Neural cell (in vitro differentiated cells): ENCODE measurements around the gene SLC44A4. TPM values are rescaled to one million over a fixed set of nuclear protein-coding genes. Genes with fewer than 3 reads are reported as not detected.

Experiments used
- H2AFZ ChIP-seq: fragments of 200-600, 300-800 bp; sonication (generic), shearing (Covaris generic); 2 replicates; pipeline ENCODE4 v1.6.0; 2014; ENCODE audit warnings: low read depth, mild to moderate bottlenecking, antibody characterized with exemption, low read length, moderate library complexity
- H3F3A ChIP-seq: fragments of 200-600 bp; shearing (Covaris generic); 2 replicates; pipeline ENCODE4 v1.6.1; 2016; ENCODE audit warnings: mild to moderate bottlenecking, moderate library complexity, mixed read lengths, antibody characterized with exemption, low read length; ENCODE audit not compliant: insufficient read depth, poor library complexity, severe bottlenecking
- H3K27ac ChIP-seq: fragments of 200-600, 300-800 bp; sonication (generic), shearing (Covaris generic); 2 replicates; pipeline ENCODE4 v1.5.1; 2014; ENCODE audit warnings: mild to moderate bottlenecking, low read length, moderate library complexity
- H3K27me3 ChIP-seq: fragments of 300-800, 200-600 bp; sonication (generic), shearing (Covaris generic); 2 replicates; pipeline ENCODE4 v1.6.0; 2014; ENCODE audit warnings: mild to moderate bottlenecking, low read depth, low read length, moderate library complexity; ENCODE audit not compliant: insufficient read depth
- H3K36me3 ChIP-seq: fragments of 300-800, 200-600 bp; sonication (generic), shearing (Covaris generic); 2 replicates; pipeline ENCODE4 v1.5.1; 2014; ENCODE audit warnings: mild to moderate bottlenecking, antibody characterized with exemption, low read length, moderate library complexity; ENCODE audit not compliant: insufficient read depth
- H3K4me2 ChIP-seq: fragments of 300-800, 200-600 bp; sonication (generic), shearing (Covaris generic); 2 replicates; pipeline ENCODE4 v1.6.0; 2014; ENCODE audit warnings: mild to moderate bottlenecking, low read length
- H3K4me3 ChIP-seq: fragments of 300-800, 200-600 bp; sonication (generic), shearing (Covaris generic); 2 replicates; pipeline ENCODE4 v1.5.1; 2014; ENCODE audit warnings: mild to moderate bottlenecking, low read length, moderate library complexity
- H3K79me2 ChIP-seq: fragments of 200-600 bp; shearing (Covaris generic); replicated peaks from 2 replicates; pipeline ENCODE4 v1.6.0; 2014; ENCODE audit warnings: mild to moderate bottlenecking, low read length, moderate library complexity; ENCODE audit not compliant: insufficient read depth
- H3K9ac ChIP-seq: fragments of 300-800, 200-600 bp; sonication (generic), shearing (Covaris generic); 2 replicates; pipeline ENCODE4 v1.6.1; 2016; ENCODE audit warnings: mild to moderate bottlenecking, low read length, mixed read lengths
- H3K9me2 ChIP-seq: fragments of 200-600 bp; shearing (Covaris generic); 2 replicates; pipeline ENCODE4 v1.6.1; 2016; ENCODE audit warnings: mild to moderate bottlenecking, low read length, mixed read lengths; ENCODE audit not compliant: insufficient read depth
- H3K9me3 ChIP-seq: fragments of 200-600, 300-800 bp; sonication (generic), shearing (Covaris generic); 2 replicates; pipeline ENCODE4 v1.6.1; 2016; ENCODE audit warnings: mild to moderate bottlenecking, mixed run types, low read length, moderate library complexity, mixed read lengths
- H4K20me1 ChIP-seq: fragments of 200-600 bp; shearing (Covaris generic); 2 replicates; pipeline ENCODE4 v1.6.1; 2016; ENCODE audit warnings: mild to moderate bottlenecking, mixed run types; ENCODE audit not compliant: insufficient read depth
- EP300 ChIP-seq: fragments of 450-650 bp; conservative IDR thresholded peaks from 2 replicates; pipeline ENCODE4 v1.6.1; 2014; ENCODE audit warnings: antibody characterized with exemption, mild to moderate bottlenecking, moderate library complexity; ENCODE audit not compliant: poor library complexity, severe bottlenecking
- EZH2 ChIP-seq: fragments of 200-600, 300-800 bp; shearing (Covaris generic), sonication (generic); IDR thresholded peaks from 2 replicates; pipeline ENCODE4 v1.6.1; 2014; ENCODE audit warnings: antibody characterized with exemption, low read length, borderline replicate concordance, mild to moderate bottlenecking; ENCODE audit not compliant: insufficient read depth, poor library complexity, severe bottlenecking
- MXI1 ChIP-seq: fragments of 450-650 bp; conservative IDR thresholded peaks from 2 replicates; pipeline ENCODE4 v1.6.1; 2014; ENCODE audit warnings: antibody characterized with exemption, mild to moderate bottlenecking; ENCODE audit not compliant: poor library complexity, severe bottlenecking
- POLR2AphosphoS5 ChIP-seq: IDR thresholded peaks from 2 replicates; pipeline ENCODE4 v1.6.1; 2012
- RAD21 ChIP-seq: fragments of 450-650 bp; conservative IDR thresholded peaks from 2 replicates; pipeline ENCODE4 v1.6.1; 2014; ENCODE audit warnings: antibody characterized with exemption, mild to moderate bottlenecking, moderate library complexity
- SMC3 ChIP-seq: fragments of 450-650 bp; conservative IDR thresholded peaks from 2 replicates; pipeline ENCODE4 v1.6.1; 2014; ENCODE audit warnings: antibody characterized with exemption, mild to moderate bottlenecking, moderate library complexity; ENCODE audit not compliant: poor library complexity
- TAF1 ChIP-seq: IDR thresholded peaks from 2 replicates; pipeline ENCODE4 v1.6.1; 2012; ENCODE audit warnings: low read depth
- polyA plus RNA-seq: library from polyadenylated mRNA; depleted of rRNA; stranded (reverse); fragments of >200 nt; gene quantifications from 2 replicates; pipeline ENCODE4 v1.2.3, GENCODE V29; 2014
- TF ChIP-seq, protein P1 (sequence below): IDR thresholded peaks from 2 replicates; pipeline ENCODE4 v1.6.1; 2012; ENCODE audit warnings: borderline replicate concordance
- TF ChIP-seq, protein P2 (sequence below): fragments of 450-650 bp; IDR thresholded peaks from 2 replicates; pipeline ENCODE4 v1.5.1; 2014; ENCODE audit warnings: antibody characterized with exemption, mild to moderate bottlenecking, moderate library complexity; ENCODE audit not compliant: poor library complexity, severe bottlenecking

SLC44A4 gene
- polyA plus RNA-seq, 1 donor from 2014 or later, result 0.09 TPM

DNA sequence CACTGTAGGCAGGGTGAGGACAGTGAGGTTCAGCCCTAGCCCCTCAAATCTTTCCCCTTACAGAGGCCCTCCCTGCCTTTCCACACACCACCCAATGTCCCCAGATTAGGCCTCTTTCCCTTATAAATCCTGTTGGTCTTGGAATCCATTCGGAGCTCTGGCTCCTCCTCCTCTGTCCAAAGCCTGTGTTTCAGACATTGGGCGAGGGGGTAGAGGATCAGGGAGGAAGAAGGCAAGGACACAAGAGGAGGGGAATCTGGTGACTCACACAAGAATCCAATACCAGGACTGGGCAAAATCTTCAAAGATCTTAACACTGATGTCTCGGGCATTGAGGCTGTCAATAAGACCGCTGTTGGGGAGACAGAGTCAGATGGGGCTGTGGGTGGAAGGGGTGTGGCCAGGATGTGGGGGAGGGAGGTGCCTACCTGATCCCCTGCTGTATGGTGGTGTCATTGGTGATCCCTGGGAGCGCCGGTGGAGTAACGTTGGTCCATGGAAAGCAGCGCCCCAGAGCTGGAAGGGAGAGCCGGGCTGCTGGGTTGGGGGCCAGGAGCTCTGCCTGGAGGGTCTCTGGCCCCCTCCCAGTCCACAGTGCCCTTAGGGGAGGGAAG, 7.6 kb downstream of the SLC44A4 start:
- Histone ChIP-seq H3K9ac (no peak overlapping the region), H3K4me2 (no peak overlapping the region), H3K4me3 (no peak overlapping the region), H3K9me2 (no peaks in the 10 kb centered on the region), H2AFZ (no peak overlapping the region), H3K27me3 (no peaks in the 10 kb centered on the region), H4K20me1 (no peaks in the 10 kb centered on the region), H3K79me2 (no peaks in the 10 kb centered on the region), H3K9me3 (no peaks in the 10 kb centered on the region), H3F3A (no peaks in the 10 kb centered on the region), H3K36me3 (no peaks in the 10 kb centered on the region), H3K27ac (no peak overlapping the region)
- TF ChIP-seq POLR2AphosphoS5, result no peak
- TF ChIP-seq EP300, result no peak
- no peak for TF ChIP-seq TAF1
- no peak for TF ChIP-seq RAD21
- no peak for TF ChIP-seq EZH2
- no peak for TF ChIP-seq MXI1

DNA sequence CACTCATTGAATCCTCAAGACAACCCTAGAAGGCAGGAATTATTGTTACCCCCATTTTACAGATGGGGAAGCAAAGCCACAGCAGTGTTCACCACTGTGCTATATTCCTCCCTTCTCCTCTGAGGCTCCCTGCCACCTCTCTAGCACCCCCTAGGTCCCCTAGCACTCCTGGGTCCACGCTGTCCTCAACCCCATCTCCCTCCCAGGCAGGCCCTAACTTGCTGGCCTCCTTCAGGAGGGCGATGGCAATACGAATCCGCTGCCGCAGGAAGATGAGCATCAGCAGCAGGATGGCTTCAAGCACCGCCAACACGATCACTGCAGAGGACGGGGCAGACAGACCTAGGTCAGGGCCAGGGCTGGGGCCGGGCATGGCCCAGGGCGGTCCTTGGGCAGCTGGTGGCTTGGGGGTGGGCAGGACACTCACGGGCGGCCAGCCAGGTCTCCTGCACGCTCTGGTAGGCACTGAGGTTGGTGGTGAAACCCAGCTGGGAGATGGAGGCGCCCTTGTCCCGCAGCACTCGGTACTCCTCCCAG, 8.3 kb downstream of the SLC44A4 start:
- TF ChIP-seq SMC3 (no peak), POLR2AphosphoS5 (no peak), TAF1 (no peak), EZH2 (no peak), EP300 (no peak), RAD21 (no peak), MXI1 (no peak)
- TF ChIP-seq, protein P1, sequence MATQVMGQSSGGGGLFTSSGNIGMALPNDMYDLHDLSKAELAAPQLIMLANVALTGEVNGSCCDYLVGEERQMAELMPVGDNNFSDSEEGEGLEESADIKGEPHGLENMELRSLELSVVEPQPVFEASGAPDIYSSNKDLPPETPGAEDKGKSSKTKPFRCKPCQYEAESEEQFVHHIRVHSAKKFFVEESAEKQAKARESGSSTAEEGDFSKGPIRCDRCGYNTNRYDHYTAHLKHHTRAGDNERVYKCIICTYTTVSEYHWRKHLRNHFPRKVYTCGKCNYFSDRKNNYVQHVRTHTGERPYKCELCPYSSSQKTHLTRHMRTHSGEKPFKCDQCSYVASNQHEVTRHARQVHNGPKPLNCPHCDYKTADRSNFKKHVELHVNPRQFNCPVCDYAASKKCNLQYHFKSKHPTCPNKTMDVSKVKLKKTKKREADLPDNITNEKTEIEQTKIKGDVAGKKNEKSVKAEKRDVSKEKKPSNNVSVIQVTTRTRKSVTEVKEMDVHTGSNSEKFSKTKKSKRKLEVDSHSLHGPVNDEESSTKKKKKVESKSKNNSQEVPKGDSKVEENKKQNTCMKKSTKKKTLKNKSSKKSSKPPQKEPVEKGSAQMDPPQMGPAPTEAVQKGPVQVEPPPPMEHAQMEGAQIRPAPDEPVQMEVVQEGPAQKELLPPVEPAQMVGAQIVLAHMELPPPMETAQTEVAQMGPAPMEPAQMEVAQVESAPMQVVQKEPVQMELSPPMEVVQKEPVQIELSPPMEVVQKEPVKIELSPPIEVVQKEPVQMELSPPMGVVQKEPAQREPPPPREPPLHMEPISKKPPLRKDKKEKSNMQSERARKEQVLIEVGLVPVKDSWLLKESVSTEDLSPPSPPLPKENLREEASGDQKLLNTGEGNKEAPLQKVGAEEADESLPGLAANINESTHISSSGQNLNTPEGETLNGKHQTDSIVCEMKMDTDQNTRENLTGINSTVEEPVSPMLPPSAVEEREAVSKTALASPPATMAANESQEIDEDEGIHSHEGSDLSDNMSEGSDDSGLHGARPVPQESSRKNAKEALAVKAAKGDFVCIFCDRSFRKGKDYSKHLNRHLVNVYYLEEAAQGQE, result no peak
- TF ChIP-seq, protein P2, sequence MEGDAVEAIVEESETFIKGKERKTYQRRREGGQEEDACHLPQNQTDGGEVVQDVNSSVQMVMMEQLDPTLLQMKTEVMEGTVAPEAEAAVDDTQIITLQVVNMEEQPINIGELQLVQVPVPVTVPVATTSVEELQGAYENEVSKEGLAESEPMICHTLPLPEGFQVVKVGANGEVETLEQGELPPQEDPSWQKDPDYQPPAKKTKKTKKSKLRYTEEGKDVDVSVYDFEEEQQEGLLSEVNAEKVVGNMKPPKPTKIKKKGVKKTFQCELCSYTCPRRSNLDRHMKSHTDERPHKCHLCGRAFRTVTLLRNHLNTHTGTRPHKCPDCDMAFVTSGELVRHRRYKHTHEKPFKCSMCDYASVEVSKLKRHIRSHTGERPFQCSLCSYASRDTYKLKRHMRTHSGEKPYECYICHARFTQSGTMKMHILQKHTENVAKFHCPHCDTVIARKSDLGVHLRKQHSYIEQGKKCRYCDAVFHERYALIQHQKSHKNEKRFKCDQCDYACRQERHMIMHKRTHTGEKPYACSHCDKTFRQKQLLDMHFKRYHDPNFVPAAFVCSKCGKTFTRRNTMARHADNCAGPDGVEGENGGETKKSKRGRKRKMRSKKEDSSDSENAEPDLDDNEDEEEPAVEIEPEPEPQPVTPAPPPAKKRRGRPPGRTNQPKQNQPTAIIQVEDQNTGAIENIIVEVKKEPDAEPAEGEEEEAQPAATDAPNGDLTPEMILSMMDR, result no peak
- H3K4me3 ChIP-seq, result no peak overlapping the region
- no peaks in the 10 kb centered on the region for H3K9me3 ChIP-seq
- no peaks in the 10 kb centered on the region for H3K79me2 ChIP-seq
- no peaks in the 10 kb centered on the region for H3K27me3 ChIP-seq
- H3K27ac ChIP-seq, result no peak overlapping the region
- no peaks in the 10 kb centered on the region for H3K9me2 ChIP-seq
- no peak overlapping the region for H3K9ac ChIP-seq
- no peak overlapping the region for H3K4me2 ChIP-seq
- H3F3A ChIP-seq, result no peaks in the 10 kb centered on the region
- no peaks in the 10 kb centered on the region for H4K20me1 ChIP-seq
- H2AFZ ChIP-seq, result no peak overlapping the region
- H3K36me3 ChIP-seq, result no peaks in the 10 kb centered on the region
